Measurements from ENCODE around the gene GPR61.
A peak's percentile ranks its signal among the peaks of the same experiment; 100 is the strongest.

GPR61 gene

DNA sequence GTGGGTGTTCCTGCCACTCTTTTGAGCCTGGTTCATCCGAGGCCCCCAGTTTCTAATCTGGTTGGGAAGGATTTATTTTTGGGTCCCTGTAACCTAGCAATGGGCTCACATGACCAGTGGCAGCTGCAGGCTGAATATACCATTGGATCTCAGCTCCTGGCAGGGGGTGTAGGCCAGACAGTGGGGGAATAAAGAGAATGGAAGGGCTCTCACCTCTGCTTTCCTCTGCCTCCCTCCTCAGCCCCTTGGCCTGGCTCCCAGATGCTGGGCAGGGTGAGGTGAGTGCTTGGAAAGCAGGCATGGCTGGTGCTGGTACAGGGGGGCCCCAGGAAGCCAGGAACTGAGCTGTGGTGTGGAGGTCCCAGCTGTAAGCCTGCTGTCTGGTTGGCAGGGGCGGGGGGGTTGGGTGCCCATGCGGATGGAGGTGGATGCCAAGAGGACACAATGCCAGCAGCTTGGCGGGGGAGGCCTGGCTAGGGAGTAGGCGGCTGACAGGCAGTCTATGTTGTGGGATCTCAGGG is 3.6 kb upstream of the GPR61 start:
- FAIRE-seq = no peak
- DNase-seq (ENCODE audit: low spot score) = no peak

DNA sequence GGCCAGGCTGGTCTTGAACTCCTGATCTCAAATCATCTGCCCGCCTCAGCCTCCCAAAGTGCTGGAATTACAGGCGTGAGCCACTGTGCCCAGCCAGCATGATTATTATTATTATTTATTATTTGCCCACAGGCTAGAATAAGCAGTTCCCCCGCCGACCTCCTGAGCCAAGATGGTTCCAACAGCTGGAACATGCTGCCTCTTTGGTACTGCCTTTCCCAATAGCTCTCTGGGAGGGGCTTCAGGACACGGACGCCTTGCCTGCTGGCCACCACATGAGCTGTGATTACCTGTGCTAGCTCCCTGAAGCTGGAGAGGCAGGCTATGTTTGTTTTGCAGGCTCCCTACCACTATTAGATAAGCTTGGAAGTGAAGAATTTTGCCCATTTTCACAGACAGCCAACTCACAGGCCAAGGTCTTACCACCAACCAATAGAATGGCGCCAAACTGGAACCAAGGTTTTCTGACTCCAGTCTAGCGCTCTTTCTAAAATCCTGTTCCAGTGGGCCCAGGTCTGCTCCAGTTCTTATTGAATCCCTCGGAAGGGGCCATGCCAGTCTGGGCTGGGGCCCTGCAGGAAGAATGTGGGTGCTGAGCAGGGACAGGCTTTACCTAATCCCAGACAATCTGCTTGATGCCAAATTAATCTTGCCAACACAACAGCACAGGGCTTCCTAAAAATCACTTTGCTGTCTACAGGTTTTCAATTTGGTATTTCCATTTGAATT is 2.1 kb upstream of the GPR61 start:
- FAIRE-seq (no peak), DNase-seq (ENCODE audit: low spot score) (no peak)

DNA sequence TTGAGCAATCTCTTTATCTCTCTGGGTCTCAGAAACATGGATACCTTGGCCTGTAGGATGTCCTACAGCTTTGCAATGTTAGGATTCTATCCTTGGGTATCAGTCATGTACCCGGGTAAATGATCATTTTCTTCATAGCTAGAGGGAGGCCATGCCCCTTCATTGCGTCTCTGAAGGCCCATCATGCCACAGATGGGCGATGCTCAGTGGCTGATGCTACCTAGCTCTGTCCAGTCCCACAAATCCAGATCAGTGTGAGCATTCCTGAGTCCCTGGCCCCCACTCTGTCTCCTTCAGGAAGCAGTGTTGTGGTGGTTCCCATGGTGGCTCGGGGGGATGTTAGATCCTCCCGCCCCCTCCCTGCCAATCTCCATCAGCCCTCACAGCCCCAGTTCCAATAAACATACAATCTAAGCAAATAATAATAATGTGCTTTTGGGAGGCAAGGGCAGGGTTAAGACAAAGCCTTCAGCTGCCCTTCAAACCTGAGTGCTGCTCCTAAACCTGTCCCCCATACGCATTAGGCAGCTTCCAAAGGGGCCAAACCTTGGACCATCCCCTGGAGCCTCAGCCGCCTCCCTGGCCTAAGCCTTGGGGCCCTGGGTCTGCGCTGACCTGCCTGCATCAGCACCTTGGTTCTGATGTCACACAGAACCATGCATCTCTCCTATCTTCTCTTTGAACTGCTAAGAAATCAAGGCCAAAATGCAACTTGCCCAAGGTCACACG is 681 bp upstream of the GPR61 start:
- no peak for FAIRE-seq
- peak; percentile 1 for DNase-seq (ENCODE audit: low spot score)

DNA sequence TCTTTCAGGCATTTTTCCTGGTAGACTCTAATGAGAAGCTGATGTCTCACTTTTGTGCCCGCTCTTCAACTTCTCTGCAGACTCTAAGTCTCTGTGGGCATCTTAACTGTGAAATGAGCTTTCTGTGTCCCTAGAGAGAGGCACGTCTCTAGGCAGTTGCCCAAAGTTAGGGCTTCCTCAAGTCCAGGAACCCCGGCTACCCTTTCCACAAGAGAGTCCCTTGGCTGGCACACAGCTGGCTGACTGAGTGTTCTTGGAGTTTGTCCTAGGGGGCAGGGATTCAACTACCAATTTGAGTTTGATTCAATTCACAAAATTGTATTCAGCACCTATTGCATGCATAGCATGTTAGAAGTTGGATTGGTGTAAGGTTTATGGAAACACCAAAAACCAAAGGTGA is 1.4 kb downstream of the GPR61 start:
- FAIRE-seq (no peak), DNase-seq (ENCODE audit: low spot score) (no peak)

DNA sequence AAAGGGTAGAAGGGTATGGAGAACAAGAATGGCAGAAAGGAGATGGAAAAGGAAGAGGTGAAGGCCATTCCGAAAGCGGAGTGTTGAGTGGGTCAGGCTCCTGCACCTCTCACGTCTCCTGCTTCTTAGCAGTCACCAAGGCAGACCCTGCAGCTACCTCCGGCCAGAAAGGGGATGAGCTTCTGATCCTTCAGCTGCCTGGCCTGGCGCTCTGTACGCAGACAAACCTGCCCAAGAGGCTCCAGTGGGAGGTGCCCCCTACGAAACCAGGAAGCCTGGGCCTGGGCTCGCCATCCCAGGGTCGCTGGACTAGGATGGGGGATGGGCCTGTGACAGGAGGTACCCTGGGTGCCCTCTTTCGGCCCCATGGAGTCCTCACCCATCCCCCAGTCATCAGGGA is 3.0 kb downstream of the GPR61 start:
- FAIRE-seq (no peak), DNase-seq (ENCODE audit: low spot score) (peak; percentile 4)

DNA sequence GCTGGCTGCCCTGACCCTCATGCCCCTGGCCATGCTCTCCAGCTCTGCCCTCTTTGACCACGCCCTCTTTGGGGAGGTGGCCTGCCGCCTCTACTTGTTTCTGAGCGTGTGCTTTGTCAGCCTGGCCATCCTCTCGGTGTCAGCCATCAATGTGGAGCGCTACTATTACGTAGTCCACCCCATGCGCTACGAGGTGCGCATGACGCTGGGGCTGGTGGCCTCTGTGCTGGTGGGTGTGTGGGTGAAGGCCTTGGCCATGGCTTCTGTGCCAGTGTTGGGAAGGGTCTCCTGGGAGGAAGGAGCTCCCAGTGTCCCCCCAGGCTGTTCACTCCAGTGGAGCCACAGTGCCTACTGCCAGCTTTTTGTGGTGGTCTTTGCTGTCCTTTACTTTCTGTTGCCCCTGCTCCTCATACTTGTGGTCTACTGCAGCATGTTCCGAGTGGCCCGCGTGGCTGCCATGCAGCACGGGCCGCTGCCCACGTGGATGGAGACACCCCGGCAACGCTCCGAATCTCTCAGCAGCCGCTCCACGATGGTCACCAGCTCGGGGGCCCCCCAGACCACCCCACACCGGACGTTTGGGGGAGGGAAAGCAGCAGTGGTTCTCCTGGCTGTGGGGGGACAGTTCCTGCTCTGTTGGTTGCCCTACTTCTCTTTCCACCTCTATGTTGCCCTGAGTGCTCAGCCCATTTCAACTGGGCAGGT is 3.8 kb downstream of the GPR61 start:
- FAIRE-seq = no peak
- DNase-seq (ENCODE audit: low spot score) = no peak

DNA sequence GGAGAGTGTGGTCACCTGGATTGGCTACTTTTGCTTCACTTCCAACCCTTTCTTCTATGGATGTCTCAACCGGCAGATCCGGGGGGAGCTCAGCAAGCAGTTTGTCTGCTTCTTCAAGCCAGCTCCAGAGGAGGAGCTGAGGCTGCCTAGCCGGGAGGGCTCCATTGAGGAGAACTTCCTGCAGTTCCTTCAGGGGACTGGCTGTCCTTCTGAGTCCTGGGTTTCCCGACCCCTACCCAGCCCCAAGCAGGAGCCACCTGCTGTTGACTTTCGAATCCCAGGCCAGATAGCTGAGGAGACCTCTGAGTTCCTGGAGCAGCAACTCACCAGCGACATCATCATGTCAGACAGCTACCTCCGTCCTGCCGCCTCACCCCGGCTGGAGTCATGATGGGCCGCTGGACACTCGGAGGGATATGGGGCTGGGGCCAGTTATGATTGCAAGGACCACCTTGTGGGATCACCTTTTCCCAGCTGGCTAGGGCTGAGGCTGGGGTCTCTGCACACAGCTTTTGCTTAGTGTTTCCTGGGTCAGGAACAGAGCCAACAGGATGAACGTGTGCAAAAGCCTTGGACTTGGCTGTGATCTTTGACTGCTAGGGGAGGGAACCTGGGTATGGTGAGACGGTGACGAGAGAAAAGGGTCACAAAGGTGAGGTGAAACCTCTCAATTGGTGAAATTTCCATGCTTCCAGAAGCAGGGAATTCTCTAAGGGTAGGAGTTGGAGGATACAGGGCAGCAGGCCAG is 4.5 kb downstream of the GPR61 start:
- no peak for FAIRE-seq
- peak; percentile 9 for DNase-seq (ENCODE audit: low spot score)

DNA sequence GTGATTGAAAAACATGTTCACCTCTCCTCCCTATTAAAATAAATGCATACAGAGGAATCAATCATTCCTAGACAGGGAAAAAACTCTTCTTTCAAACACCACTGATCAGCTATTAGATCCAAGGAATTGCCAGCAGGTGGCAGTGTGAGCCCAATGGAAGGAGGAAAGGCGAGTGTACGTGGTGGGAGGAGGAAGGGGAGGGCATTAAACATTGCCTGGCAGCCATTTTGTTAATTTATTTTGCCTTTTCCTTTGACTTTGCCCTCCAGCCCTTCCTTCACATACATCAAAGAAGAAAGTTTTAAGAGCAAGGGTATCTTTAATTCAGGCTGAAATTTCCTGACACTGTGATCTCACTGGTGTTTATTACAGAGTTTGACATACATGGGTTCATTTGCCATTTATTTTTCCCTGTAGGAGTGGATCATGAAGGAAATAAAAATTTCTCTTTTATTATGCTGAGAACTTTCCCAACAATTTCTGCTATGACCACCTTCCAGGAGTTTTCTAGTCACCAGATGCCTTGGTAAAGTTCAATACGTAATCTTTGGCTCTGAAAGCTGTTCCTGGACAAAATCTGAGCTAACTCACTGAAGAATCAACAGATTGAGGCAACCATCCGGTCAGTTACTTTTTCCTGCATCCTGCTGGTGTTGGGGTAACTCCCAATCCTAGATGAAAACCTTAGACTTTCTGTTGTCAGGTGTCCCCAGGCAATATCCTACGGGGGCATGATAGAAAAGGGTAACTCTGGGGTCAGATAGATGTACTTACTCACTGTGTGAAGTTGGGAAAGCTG is 6.8 kb downstream of the GPR61 start:
- peak; percentile 82 for FAIRE-seq
- peak; percentile 92 for DNase-seq (ENCODE audit: low spot score)

DNA sequence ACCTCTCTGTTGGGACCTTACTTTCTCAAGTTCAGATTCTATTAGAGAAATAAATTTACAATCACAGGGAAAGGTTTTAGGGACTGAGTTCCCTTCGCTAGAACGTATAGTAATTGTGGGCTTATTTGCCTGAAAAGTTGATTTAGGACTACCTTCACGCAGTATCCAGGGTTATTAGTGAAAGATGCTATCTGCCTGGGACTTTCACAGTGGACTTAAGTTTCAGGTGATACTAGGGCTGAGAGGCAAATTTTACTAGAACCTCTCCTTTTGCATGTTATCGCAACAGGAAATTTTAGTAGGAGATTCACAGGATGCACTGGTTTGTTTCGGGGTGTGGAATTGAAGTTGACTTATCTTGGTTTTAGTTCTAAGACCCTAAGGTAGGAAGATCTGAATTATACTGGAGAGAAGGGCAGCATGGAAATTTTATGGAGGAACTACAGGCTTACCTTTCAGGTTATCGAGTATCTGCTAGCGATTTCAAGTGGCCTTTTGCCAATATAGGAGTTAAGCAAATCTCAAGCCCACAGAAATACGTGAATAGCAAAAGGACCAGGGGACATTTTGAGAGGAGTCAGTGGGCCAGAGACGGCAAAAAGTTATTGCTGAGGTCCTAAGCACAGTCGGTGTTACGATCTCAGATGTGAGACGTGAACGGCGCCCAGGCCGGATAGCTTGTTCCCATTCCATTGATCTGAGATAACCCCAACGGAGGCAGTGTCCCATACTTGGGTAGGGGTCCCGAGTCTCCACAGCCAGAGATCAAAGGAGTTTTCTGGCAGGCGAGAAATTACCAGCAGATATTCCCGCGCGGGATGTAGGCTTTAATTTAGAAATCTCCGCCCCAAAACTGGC is 8.0 kb downstream of the GPR61 start:
- no peak for FAIRE-seq
- DNase-seq (ENCODE audit: low spot score) = peak; percentile 3

DNA sequence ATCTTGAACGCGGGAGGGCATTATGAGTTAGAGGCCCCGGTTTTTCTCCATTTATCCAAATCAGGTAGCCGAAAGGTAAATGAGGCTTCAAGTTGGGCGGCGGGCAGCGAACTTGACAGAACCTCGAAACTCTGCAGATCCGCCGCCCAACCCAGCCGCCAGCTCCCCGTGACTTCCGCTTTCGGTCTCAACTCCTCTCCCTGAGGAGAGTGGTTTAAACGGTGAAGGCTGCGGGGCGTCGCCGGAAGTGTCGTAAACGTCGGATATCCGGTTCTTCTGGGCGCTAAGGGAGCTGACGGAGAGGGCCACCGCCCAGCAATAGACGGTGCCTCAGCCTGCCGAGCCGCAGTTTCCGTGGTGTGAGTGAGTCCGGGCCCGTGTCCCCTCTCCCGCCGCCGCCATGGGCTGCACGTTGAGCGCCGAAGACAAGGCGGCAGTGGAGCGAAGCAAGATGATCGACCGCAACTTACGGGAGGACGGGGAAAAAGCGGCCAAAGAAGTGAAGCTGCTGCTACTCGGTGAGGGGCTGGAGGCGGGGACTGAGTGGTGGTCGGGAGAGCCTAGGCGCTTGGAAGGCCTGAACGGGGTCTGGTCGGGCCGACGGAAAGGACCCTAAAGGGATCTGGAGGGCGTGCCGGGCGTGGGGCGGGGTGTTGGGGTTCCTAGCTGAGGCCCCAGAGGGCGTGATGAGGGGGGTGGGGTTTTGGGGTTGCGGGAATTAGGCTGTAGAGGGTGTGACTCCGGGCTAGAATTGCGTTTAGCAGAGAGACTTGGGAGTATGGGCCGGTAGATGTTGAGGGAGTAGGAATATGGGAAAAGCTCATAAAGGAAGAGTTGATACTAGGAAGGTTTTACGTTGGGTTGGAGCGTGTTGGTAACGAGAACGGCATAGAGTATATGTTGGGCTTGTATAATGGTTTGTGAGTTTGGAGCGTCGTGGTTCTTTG is 8.9 kb downstream of the GPR61 start, which contains the start of gene GNAI3:
TSS of gene GNAI3 (plus strand) at position 295 of the 947 bp plus-strand sequence. CDS start at position 401, 106 bp downstream.
- FAIRE-seq (peak; percentile 78), DNase-seq (ENCODE audit: low spot score) (peak; percentile 97)

DNA sequence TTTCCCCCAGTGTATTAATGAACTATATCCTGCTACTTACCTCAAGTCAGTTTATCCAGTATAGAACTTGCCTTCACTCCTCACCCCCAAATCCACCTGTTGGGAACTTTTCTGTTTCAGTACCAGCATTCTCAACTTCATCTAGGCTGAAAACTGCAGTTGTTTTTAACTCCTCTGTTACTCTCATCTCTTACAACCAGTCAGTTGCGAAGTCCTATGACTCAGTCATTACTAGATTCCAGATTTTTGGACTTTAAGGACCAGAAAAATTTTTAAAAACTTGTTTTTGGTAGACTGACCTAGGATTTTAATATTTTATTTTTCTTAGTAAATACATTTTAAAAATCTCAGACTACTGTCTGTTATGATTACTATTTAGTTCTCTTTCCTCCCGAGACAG is 16.9 kb downstream of the GPR61 start:
- DNase-seq (ENCODE audit: low spot score) = no peak
- no peak for FAIRE-seq

DNA sequence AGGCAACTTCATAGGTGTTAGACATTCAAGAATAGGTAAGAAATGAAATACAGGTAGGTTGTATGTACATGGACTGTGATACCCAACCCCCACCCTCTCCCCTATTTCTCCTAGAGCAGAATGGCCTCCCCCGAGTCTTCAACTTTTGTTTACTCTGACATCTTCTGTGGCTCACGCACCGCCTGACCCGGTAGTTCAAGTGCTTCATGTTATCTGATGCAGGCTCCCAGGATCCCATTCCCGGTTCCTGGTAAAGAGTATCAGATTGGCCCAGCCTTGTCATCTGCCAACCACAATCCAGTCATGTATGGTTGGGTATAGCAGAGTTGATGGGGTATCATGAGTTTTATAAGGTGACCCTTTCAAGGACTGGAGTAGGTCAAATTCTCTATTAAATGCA is 17.8 kb downstream of the GPR61 start:
- FAIRE-seq = no peak

DNA sequence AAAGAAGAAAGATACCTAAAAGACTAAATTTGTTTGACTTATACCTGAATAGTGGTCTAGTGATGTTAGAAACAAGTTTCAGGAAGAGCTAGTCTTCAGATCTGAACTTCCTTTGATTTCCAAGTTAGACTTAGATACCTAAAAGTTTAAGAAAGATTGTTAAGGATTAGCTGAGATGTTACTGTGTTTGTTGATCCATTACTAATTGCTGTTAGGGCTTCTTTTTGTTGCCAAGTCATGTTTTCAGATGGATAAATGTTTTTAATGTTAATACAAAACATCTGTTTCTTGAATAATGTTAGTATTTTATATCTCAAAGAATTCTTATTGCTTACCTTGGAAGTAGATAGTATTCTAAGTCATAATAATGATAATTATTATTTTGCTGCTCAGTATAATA is 20.3 kb downstream of the GPR61 start:
- no peak for FAIRE-seq

More for the DNA sequence above, 17.8 kb downstream of the GPR61 start:
- DNase-seq (ENCODE audit: low spot score) = no peak

DNA sequence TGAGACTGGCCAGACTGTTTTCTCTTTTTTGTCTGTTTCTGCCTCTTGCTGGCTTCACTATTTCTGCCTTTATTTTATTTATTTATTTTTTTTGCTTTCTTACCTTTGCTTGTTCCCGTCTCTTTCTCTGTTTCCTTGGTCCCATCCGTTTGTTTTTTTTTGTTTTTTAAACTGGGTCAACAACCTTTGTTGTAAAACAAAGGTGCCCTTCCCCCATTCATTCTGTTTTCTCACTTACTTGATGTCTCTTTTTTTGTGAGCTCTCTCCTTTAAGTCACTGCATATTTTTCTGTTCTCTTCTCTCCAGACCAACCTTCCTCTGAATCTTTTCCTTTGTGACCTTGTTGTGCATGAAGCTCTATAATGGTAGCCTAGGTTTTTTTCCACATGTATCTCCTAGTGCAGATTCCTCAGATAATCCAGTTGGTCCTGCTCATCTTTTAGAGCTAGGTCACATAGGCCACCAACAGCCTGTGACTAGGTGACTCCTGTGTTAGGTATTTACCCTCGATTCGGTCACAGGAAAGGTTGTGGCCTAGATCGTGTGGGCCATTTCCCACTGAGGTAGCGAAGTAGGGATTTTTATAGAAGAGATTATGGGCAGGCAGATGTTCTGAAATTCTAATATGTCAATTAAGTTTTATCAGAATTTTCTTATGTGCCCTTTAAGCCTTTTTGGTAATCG is 24.7 kb downstream of the GPR61 start:
- FAIRE-seq (no peak), DNase-seq (ENCODE audit: low spot score) (no peak)

More for the DNA sequence above, 20.3 kb downstream of the GPR61 start:
- DNase-seq (ENCODE audit: low spot score) = no peak

DNA sequence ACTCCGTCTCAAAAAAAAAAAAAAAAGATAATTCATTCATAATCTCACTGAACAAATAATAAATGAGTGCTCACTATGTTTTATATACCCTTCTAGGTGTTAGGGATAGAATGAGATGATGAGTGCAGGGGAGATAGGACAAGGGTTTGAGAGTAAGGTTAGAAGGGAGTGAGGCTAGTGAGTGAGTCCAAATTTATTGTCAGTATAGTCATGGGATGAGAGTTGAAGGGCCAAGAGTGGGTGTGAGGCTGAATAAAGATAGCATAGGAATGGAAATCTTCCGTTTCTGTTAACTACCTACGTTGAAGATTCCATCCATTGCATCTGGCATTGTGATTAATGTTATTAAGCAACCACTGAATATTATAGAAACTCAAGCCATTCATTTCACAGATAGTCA is 25.6 kb downstream of the GPR61 start:
- DNase-seq (ENCODE audit: low spot score) (no peak), FAIRE-seq (no peak)

DNA sequence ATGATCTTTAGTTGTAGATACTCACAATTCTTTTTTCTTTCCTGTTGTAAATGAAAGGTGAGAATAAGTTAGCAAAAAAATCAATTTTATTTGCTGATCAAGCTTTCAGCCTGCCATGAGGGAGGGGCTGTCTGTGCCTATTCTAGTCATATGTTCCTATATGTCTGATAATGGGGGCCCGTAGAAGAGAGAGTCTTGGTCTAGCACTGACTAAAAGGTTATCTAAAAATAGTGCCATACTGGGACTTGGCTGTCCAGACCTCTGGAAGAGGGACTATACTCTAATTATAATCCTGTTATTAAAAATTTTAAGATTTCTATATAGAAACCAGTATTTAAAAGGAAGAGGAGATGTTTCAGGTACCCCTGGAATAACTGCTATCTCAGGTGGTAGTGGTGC is 27.3 kb downstream of the GPR61 start:
- DNase-seq (ENCODE audit: low spot score) (no peak), FAIRE-seq (no peak)

DNA sequence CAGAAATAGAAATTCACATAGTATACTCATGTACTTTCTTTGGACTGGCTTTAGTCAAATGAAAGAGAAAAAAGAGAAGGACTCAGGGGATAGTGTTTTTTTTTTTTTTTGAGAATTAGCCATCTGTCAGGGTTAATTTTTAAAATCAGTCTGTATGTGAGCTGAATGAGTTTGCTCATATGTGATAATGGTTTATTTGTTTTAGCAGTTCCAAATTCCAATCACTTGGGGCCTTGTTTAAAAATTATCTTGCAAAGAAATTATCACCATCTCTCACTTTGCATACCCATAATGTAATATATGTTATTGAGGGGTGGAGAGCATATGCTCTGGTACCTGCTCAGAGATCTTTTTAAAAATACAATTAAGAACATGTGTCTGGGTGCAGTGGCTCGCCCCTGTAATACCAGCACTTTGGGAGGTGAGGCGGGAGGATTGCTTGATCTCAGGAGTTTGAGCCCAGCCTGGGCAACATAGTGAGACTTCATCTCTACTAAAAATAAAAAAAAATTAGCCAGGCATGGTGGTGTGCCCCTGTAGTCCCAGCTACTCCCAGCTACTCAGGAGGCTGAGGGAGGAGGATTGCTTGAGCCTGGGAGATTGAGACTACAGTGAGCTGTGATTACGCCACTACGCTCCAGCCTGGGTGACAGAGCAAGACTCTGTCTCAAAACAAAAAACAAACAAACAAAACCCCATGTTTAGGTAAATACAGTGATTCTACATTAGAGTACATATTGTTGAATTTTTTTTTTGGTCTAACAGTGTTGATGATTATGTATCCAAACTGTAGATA is 28.4 kb downstream of the GPR61 start:
- DNase-seq (ENCODE audit: low spot score) (no peak), FAIRE-seq (no peak)

Measured in urothelium cell line (cell line).